Mesenchymal stem cell (in vitro differentiated cells and primary cell): Measurements from ENCODE around the gene CDK5R1.
"Not testable (repeated sequence)": the region's sequence is repeated elsewhere in the genome, so short reads cannot be mapped to it uniquely, and the experiment has no call there.

Experiments used
- DNase-seq: peaks from one replicate; pipeline ENCODE4 v3.0.0-alpha.2; 2013
- H2AFZ ChIP-seq: one replicate; pipeline ENCODE4 v1.6.1; 2013; ENCODE audit warnings: low read depth, mild to moderate bottlenecking, control low read depth, inconsistent platforms, low read length, moderate library complexity
- H2AK5ac ChIP-seq: 2 replicates; pipeline ENCODE4 v1.6.1; 2013; ENCODE audit warnings: low read length, moderate library complexity, mild to moderate bottlenecking, inconsistent platforms; ENCODE audit not compliant: severe bottlenecking
- H2BK120ac ChIP-seq: one replicate; pipeline ENCODE4 v1.6.1; 2013; ENCODE audit warnings: low read depth, mild to moderate bottlenecking, inconsistent platforms, low read length, moderate library complexity
- H2BK12ac ChIP-seq, 2 experiments: one replicate each; pipeline ENCODE4 v1.6.1; 2013; ENCODE audit warnings: inconsistent platforms in 2 of 2, low read length in 2 of 2, mild to moderate bottlenecking in 2 of 2, moderate library complexity in 2 of 2, control low read depth in 1 of 2
- H2BK15ac ChIP-seq: one replicate; pipeline ENCODE4 v1.6.1; 2013; ENCODE audit warnings: mild to moderate bottlenecking, low read depth, inconsistent platforms; ENCODE audit not compliant: poor library complexity, severe bottlenecking
- H2BK5ac ChIP-seq: 2 replicates; pipeline ENCODE4 v1.6.1; 2013; ENCODE audit warnings: low read depth, mild to moderate bottlenecking, low read length, control low read depth, inconsistent platforms; ENCODE audit not compliant: poor library complexity, severe bottlenecking
- H3K14ac ChIP-seq, 2 experiments: one replicate each; pipeline ENCODE4 v1.6.1; 2013; ENCODE audit warnings: inconsistent platforms in 2 of 2, low read length in 2 of 2, control low read depth in 1 of 2, mild to moderate bottlenecking in 1 of 2, moderate library complexity in 1 of 2
- H3K18ac ChIP-seq, 2 experiments: one replicate each; pipeline ENCODE4 v1.6.1; 2013; ENCODE audit warnings: inconsistent platforms in 2 of 2, low read length in 2 of 2, control low read depth in 1 of 2, low read depth in 1 of 2, mild to moderate bottlenecking in 1 of 2
- H3K23ac ChIP-seq, 2 experiments: one replicate each; pipeline ENCODE4 v1.6.1; 2013; ENCODE audit warnings: inconsistent platforms in 2 of 2, low read length in 2 of 2, mild to moderate bottlenecking in 2 of 2, moderate library complexity in 2 of 2, control low read depth in 1 of 2
- H3K27ac ChIP-seq: 2 replicates; pipeline ENCODE4 v1.5.1; 2013; ENCODE audit warnings: mild to moderate bottlenecking, moderate library complexity, low read length, control low read depth, inconsistent platforms; ENCODE audit not compliant: poor library complexity, severe bottlenecking
- H3K27me3 ChIP-seq, 2 experiments: 2 replicates each; pipeline versions ENCODE4 v1.6.1 to v1.7.0; 2013; ENCODE audit warnings: low read length in 2 of 2, mild to moderate bottlenecking in 2 of 2, moderate library complexity in 2 of 2, control low read depth in 1 of 2, inconsistent platforms in 1 of 2; ENCODE audit not compliant: control insufficient read depth in 1 of 2, insufficient read depth in 1 of 2
- H3K36me3 ChIP-seq, 2 experiments: 2 replicates each; pipeline versions ENCODE4 v1.6.1 to v1.7.0; 2013; ENCODE audit warnings: low read length in 2 of 2, control low read depth in 1 of 2, inconsistent platforms in 1 of 2, low read depth in 1 of 2, mild to moderate bottlenecking in 1 of 2; ENCODE audit not compliant: insufficient read depth in 2 of 2, control insufficient read depth in 1 of 2
- H3K4ac ChIP-seq, 2 experiments: one replicate each; pipeline ENCODE4 v1.6.1; 2013; ENCODE audit warnings: inconsistent platforms in 2 of 2, low read length in 2 of 2, mild to moderate bottlenecking in 2 of 2, moderate library complexity in 2 of 2, control low read depth in 1 of 2, low read depth in 1 of 2
- H3K4me1 ChIP-seq: 2 replicates; pipeline ENCODE4 v1.6.1; 2013; ENCODE audit warnings: low read depth, low read length, control low read depth; ENCODE audit not compliant: control insufficient read depth, insufficient read depth
- H3K4me2 ChIP-seq: 2 replicates; pipeline ENCODE4 v1.6.1; 2013; ENCODE audit warnings: low read length, mild to moderate bottlenecking, inconsistent platforms; ENCODE audit not compliant: poor library complexity, severe bottlenecking
- H3K4me3 ChIP-seq, 2 experiments: 2 replicates each; pipeline versions ENCODE4 v1.5.1 to v1.7.0; 2013; ENCODE audit warnings: low read length in 2 of 2, mild to moderate bottlenecking in 2 of 2, control low read depth in 1 of 2, low read depth in 1 of 2; ENCODE audit not compliant: insufficient read depth in 1 of 2
- H3K79me1 ChIP-seq: replicated peaks from 2 replicates; pipeline ENCODE4 v1.6.1; 2013; ENCODE audit warnings: mild to moderate bottlenecking, control low read depth, low read length, inconsistent platforms; ENCODE audit not compliant: poor library complexity, severe bottlenecking
- H3K9ac ChIP-seq: 2 replicates; pipeline ENCODE4 v1.7.0; 2013; ENCODE audit warnings: mild to moderate bottlenecking, low read length, moderate library complexity
- H3K9me3 ChIP-seq: 2 replicates; pipeline ENCODE4 v1.7.0; 2013; ENCODE audit warnings: mild to moderate bottlenecking, low read length; ENCODE audit not compliant: control insufficient read depth
- H4K8ac ChIP-seq: one replicate; pipeline ENCODE4 v1.6.1; 2013; ENCODE audit warnings: inconsistent platforms, mild to moderate bottlenecking, low read length, moderate library complexity
- H4K91ac ChIP-seq: one replicate; pipeline ENCODE4 v1.6.1; 2013; ENCODE audit warnings: mild to moderate bottlenecking, low read length, inconsistent platforms
- WGBS: methylation state at CpG from one replicate; pipeline ENCODE4 v1.1.7; 2013; ENCODE audit warnings: mixed read lengths; 5-methylcytosine and 5-hydroxymethylcytosine counted together

The CDK5R1 gene

GRCh38 chr17:32446949-32447348 lies 39.8 kb upstream of the CDK5R1 start:
- no peak overlapping the region for H2BK15ac ChIP-seq
- H2BK5ac ChIP-seq = no peak overlapping the region
- no peak overlapping the region for H3K18ac ChIP-seq
- H2AFZ ChIP-seq = no peak overlapping the region
- H4K8ac ChIP-seq = no peak overlapping the region
- H3K79me1 ChIP-seq = peaks cover 9% of the 10 kb centered on the region
- no peaks in the 10 kb centered on the region for H3K9me3 ChIP-seq
- H3K27me3 ChIP-seq = no peaks in the 10 kb centered on the region
- no peak overlapping the region for H2BK12ac ChIP-seq
- no peak for DNase-seq
- no peak overlapping the region for H2BK120ac ChIP-seq
- peaks cover 15 to 50% of the 10 kb centered on the region in 2 experiments for H3K36me3 ChIP-seq
- no peak overlapping the region for H3K14ac ChIP-seq
- H3K23ac ChIP-seq = no peak overlapping the region
- peak overlapping the region in 1 of 2 experiments; percentile 28 for H3K4me3 ChIP-seq
- H3K4ac ChIP-seq = no peak overlapping the region
- H2AK5ac ChIP-seq = no peak overlapping the region
- H3K4me1 ChIP-seq = peaks cover 5% of the 10 kb centered on the region
- no peak overlapping the region for H3K4me2 ChIP-seq
- WGBS = 92% methylated on average over 2 of the region's 2 CpGs
- no peak overlapping the region for H4K91ac ChIP-seq
- H3K27ac ChIP-seq = no peak overlapping the region
- peak overlapping the region; percentile 98 for H3K9ac ChIP-seq

GRCh38 chr17:32449963-32450362 lies 36.8 kb upstream of the CDK5R1 start:
- Histone ChIP-seq H2BK15ac (no peak overlapping the region), H4K8ac (no peak overlapping the region), H3K4me3 (no peak overlapping the region), H3K23ac (no peak overlapping the region), H3K14ac (no peak overlapping the region), H3K4me1 (no peaks in the 10 kb centered on the region), H3K9me3 (no peaks in the 10 kb centered on the region), H4K91ac (no peak overlapping the region), H3K79me1 (peaks cover 12% of the 10 kb centered on the region), H3K36me3 (peaks cover 15 to 80% of the 10 kb centered on the region in 2 experiments), H3K27ac (no peak overlapping the region), H2BK120ac (no peak overlapping the region), H2BK5ac (no peak overlapping the region), H3K9ac (no peak overlapping the region), H2AK5ac (no peak overlapping the region), H3K4me2 (no peak overlapping the region), H2BK12ac (no peak overlapping the region), H3K27me3 (no peaks in the 10 kb centered on the region), H2AFZ (no peak overlapping the region), H3K4ac (no peak overlapping the region), H3K18ac (no peak overlapping the region)
- 94% methylated on average over 5 of the region's 5 CpGs for WGBS
- no peak for DNase-seq

DNA sequence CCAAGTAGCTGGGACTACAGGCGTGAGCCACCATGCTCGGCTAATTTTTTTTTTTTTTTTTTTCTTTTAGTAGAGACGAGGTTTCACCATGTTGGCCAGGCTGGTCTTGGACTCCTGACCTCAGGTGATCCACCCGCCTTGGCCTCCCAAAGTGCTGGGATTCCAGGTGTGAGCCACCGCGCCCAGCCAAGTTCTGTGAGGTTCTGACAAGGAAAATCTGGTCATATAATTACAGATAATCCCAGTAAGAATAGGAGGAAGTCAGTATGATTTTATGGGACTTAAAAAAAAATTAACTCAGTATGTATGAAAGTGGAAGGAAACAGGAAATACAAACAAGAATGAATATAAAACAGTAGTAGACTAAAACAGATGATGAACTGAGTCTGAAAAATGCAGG lies 36.4 kb upstream of the CDK5R1 start:
- H3K36me3 ChIP-seq = peaks cover 15 to 84% of the 10 kb centered on the region in 2 experiments
- H2BK120ac ChIP-seq, H2BK12ac ChIP-seq, H3K4me3 ChIP-seq, H3K23ac ChIP-seq, H3K4me2 ChIP-seq, H3K27me3 ChIP-seq, H4K91ac ChIP-seq, H3K14ac ChIP-seq, DNase-seq, H3K9ac ChIP-seq, H2BK15ac ChIP-seq, H3K4me1 ChIP-seq, H3K27ac ChIP-seq, H2BK5ac ChIP-seq, H2AK5ac ChIP-seq, H3K18ac ChIP-seq, H2AFZ ChIP-seq, H4K8ac ChIP-seq, H3K4ac ChIP-seq, H3K9me3 ChIP-seq: not testable (repeated sequence)
- peaks cover 12% of the 10 kb centered on the region for H3K79me1 ChIP-seq
- WGBS = 95% methylated on average over 3 of the region's 6 CpGs

DNA sequence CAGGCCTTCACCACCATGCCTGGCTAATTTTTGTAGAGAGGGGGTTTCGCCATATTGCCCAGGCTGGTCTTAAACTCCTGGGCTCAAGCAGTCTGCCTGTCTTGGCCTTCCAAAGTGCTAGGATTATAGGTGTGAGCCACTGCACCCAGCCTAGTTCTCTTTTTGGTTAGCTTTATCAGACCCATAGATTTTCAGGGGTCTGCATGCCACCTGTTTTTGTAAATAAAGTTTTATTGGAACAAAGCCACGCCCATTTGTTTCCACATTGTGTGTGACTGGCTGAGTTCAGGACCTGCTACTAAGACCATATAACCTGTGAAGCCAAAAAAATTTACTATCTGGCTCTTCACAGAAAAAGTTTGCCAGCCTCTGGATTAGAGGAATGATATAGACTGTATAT lies 34.9 kb upstream of the CDK5R1 start:
- no peaks in the 10 kb centered on the region for H3K27me3 ChIP-seq
- H3K27ac ChIP-seq = no peak overlapping the region
- no peaks in the 10 kb centered on the region for H3K9me3 ChIP-seq
- no peaks in the 10 kb centered on the region for H3K4me1 ChIP-seq
- H3K4ac ChIP-seq = no peak overlapping the region
- no peak overlapping the region for H4K91ac ChIP-seq
- no peak overlapping the region for H2AK5ac ChIP-seq
- no peak overlapping the region for H2AFZ ChIP-seq
- H3K23ac ChIP-seq = no peak overlapping the region
- H2BK120ac ChIP-seq = no peak overlapping the region
- H3K4me3 ChIP-seq = no peak overlapping the region
- WGBS = 41% methylated on average over 2 of the region's 2 CpGs
- H2BK12ac ChIP-seq = no peak overlapping the region
- H3K36me3 ChIP-seq = peaks cover 22 to 91% of the 10 kb centered on the region in 2 experiments
- no peak overlapping the region for H3K4me2 ChIP-seq
- H4K8ac ChIP-seq = no peak overlapping the region
- H2BK15ac ChIP-seq = no peak overlapping the region
- DNase-seq = no peak
- peaks cover 13% of the 10 kb centered on the region for H3K79me1 ChIP-seq
- no peak overlapping the region for H3K18ac ChIP-seq
- H3K9ac ChIP-seq = no peak overlapping the region
- H2BK5ac ChIP-seq = no peak overlapping the region
- H3K14ac ChIP-seq = no peak overlapping the region
